Amniotic stem cell (primary cell): ENCODE data around the gene KLF12.

Experiments used
- DNase-seq: peaks from one replicate; lab custom pipeline; 2025; lab: John Stamatoyannopoulos, UW

KLF12 gene

GRCh38 chr13:74135326-74136083 is 1.3 kb upstream of the KLF12 start:
- DNase-seq = peak; percentile 56

GRCh38 chr13:74134777-74135325 is 647 bp upstream of the KLF12 start:
- peak; percentile 20 for DNase-seq

- DNase-seq = peak; percentile 63
These were observed 475 bp downstream of the KLF12 start for GRCh38 chr13:74133657-74134201.

DNA sequence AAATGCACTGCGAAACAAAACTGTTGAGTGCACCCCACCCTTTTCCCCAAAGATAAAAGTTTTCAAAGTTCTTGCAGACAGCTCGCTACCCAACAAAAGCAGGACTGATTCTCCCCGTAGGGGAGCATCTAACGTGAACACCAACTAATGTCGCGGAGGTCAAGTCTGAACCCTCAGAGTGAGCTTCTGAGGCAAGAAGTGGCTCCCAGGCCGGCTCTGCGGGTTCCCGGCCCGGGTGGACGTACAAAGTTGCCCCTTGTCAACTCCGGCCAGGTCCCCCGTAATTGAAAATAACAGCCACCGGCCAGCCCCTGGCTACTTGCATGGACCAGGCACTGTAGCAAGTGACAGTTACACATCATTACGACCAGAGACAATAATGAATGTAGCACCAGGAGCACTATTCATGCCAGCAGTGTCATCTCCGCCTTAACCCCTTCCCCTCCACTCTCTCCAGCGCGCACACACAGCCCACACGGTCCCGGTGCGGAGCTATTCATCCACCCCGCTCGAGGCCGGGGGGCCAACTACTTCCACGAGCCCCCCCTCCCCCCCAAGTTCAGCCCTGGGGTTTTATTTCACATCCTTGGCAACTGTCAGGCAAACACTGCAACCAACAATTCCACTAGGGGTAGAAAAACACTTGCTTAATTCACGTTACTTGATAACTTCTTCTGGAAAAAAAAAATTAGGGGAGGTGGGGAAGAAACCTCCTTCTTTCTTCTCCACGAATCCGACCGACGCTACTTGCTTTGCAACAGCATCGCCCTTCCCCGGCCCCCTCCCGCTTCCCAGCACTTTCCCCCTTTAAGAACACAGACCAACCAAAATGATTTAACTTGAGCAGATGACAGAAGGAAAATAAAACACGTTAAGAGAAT is 1.2 kb downstream of the KLF12 start:
- DNase-seq = no peak

GRCh38 chr13:74132152-74132775 is 1.9 kb downstream of the KLF12 start:
- no peak for DNase-seq

DNA sequence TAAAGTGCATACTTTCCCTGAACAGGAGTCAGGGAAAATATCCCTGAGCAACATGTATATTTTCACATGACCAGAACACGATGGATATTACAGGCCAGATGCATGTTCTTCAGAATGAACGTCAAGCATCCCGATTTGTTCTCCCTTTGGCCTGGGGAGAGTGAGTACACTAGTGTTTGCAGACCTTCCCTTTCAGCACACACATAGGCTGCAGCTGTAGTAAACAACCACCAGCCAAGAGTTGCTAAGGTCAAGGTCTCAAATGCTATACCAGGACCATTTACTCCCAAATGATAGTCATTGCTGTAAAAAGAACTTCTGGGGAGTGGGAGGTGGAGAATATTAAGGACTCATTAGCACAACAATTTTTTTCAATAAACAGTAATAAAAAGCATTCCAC is 3.0 kb downstream of the KLF12 start:
- DNase-seq = no peak

- no peak for DNase-seq
These were observed 4.6 kb downstream of the KLF12 start for GRCh38 chr13:74129500-74130191.

DNA sequence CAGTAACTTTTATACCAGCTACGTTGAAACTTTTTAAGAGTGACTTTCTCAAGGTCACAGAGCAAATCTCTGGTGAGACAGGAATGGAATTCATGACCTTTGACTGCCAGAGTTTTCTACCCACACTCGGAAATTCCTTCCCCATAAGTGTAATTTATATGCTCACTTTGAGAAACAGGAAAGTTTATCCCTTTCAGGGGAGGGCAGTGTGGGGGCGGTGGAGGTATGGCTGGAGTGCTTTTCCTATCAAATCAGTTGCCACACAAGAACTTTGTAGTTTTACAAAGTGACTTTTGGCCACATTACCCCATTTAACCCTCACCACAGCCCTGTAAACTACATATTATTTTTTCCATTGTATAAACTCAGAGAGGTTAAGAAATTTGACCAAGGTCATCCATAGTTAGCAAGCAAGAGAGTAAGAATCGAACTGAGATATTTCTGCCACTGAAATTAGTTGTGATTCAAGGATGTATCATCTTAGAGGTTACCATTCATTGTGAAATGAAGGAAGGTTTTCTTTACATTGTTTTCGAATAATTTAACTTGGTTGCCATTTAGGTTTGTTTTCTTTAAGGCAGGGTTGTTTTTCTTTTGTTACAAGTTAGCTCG is 5.9 kb downstream of the KLF12 start:
- no peak for DNase-seq

DNA sequence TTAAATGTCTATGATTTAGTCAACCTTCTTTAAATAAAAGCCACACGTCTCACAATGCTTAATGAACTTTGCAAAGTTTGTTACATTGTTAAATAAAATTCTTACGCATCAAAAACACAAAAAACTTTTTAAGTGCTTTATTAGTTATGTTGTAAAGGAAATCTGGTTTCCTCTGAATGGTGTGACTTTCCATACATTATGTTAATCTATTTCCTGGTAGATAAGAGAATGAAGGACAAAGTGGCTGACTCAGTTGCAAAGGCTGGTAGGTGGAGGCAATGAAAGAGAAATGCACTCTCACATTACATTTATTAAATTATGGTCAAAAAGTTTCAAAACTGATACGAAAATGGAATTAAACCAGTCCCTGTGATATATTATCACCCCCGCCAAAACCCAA is 15.9 kb downstream of the KLF12 start:
- DNase-seq = no peak

GRCh38 chr13:74117207-74117705 is 16.9 kb downstream of the KLF12 start:
- no peak for DNase-seq

DNA sequence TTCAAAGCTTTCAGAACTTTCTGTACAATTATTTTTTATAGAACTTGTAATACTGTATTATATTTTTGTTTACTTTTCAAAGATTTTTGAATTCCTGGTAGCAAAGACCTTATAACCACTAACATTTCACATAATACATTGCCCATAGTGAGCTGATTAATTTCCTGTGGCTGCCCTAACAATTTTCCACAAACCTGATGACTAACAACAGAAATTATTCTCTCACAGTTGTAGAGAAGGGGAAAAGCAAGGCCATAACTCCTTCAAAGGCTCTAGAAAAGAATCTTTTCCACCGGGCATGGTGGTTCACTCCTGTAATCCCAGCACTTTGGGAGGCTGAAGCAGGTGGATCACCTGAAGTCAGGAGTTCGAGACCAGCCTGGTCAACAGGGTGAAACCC is 19.1 kb downstream of the KLF12 start:
- peak; percentile 51 for DNase-seq

- no peak for DNase-seq
These were observed 19.6 kb downstream of the KLF12 start for GRCh38 chr13:74114641-74115040.

- DNase-seq = no peak
These were observed 20.0 kb downstream of the KLF12 start for GRCh38 chr13:74114202-74114601.

DNA sequence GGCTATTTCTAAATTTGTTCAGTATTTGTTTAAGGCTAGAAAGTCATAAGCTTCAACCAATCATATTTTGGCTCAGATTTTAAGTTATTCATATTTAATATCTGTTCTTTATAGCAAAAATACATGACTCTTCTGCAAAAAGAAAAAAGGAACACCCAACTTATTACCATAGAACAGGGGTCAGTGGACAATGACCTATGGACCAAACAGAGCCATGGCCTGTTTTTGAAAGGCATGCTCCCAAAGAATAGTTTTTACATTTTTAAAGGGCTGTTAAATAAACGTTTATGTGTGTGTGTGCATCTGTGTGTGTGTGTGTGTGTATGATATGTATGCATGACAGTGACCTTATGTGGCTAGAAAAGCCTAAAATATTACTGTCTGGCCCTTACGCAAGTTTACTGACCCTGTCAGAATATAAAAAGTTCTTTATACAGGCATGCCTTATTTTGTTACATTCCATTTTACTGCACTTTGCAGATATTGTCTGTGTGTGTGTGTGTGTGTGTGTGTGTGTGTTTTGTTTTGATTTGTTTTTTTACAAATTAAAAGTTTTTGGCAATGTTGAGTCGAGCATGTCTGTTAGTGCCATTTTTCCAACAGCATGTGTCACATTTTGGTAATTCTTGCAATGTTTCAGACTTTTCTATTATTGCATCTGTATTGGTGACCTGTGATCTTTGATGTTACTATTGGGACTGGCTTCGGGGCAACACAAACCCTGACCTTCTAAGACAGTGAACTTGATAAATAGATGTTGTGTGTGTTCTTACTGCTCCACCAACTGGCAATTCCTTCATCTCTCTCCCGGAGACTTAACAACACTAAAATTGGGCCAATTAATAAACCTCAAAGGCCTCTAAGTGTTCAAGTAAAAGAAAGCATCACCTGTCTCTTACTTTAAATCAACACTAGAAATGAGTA is 22.0 kb downstream of the KLF12 start:
- no peak for DNase-seq

DNA sequence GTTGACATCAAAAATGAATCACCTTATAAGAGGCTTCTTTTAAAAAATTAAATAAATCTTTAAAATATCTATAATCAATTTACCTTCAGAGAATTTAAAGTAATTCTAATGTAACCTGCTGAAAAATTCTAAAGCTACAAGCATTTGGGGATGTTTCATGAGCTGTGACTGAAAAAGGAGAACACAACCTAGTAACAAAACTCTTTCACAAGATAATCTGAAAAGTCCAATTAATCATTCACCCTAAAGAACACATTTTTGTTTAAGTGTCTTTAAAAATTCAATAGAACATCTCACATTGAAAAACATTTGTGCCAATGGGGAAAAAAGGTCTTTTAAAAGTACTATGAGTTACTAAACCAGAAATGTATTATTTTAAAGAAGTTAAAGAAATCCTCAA is 22.8 kb downstream of the KLF12 start:
- DNase-seq = no peak

DNA sequence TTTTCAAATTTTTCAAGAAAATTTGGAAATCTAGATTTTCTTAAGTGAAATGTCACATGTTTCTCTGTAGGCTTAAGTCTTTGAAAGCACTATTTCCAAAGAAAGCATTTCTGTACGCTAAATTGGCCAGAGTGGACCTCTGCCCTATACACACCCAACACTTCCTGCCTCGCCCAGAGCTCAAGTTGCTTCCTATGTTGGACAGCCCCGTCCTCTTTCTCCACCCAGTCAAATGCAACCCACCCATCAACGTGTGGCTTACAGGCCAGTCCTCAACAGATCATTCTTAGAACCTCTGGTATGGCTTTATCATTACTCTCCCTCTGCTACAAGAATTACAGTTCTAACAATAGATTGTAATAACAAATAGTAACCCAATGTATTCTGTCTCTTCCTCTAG is 24.2 kb downstream of the KLF12 start:
- DNase-seq = no peak

DNA sequence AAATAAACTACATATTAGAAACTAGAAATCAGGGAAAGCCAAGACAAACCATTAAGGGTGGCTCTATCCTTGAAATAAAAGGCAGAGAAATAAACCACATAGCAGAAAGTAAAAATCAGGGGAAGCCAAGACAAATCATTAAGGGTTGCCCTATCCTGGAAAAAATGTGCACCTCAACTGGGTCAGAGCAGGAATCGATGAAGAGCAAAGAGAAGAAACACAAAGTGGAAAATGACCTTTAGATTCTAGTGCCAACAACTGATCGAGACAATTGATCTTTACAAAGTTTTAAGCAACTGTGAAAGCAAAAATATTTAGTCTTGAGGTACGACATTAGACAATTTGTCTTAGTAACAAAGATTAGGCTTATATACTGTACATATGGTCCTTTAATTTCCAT is 26.6 kb downstream of the KLF12 start:
- DNase-seq = no peak

DNA sequence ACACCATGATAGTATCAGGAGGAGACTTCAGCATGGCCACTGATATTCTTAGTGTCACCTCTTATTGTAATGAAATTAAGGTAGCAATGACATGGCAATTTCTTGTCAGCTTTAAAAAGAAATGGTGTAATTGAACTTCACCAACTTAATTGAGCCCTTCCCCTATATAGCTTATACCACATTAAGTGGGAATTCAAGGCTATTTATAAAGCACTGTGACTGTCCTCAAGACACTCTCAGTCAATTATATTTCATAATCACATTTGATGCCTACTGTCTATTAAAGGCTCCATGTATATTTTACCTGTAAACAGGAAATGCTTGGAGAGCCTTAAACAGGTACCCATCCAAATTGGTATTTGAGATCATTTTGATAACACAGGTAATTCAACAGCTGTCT is 28.3 kb downstream of the KLF12 start:
- DNase-seq = no peak

DNA sequence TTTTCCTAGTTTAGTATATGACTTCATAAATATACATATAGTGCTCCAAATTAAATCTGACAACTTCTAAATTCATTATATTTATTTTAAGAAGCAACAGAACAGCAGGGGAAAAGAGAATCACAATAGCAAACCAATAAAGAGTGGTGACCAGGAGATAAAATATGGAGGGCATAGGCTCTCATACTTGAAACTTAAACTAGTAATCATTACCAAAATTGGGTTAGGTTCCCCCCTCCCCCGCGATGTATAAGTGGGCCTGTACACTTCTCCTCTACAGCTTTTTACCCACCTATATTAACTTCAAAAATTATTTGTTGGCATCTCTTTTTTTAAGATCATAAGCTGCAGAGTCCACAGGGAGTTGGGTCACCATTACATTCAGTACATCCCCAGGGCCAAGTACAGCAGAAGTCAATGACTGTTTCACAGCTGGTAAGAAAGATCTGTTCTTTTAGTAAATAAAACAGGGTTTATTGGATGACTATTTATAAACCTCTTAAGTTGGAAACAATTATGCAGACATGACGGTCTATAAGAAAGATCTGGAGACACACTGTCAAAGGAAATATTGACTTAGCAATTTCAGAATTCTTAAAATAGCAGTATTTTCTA is 29.4 kb downstream of the KLF12 start:
- no peak for DNase-seq
